ENCODE results near the gene SYT1. TPM values are rescaled to one million over a fixed set of nuclear protein-coding genes. Genes with fewer than 3 reads are reported as not detected.

The SYT1 gene
- total RNA-seq, 1 experiment from 2014 or later: 1.3 TPM

- BruUV-seq (replicated peaks): no TSS peak
- H3K27ac Mint-ChIP-seq (ENCODE audit: unreplicated experiment): no peak overlapping the region
- no peaks in the 10 kb centered on the region for H3K4me1 Mint-ChIP-seq (ENCODE audit: low read depth, unreplicated experiment)
- H3K4me3 Mint-ChIP-seq (ENCODE audit: low read depth, unreplicated experiment): no peak overlapping the region
- no peak for DNase-seq
- CTCF ChIA-PET: interaction anchor here (0.6 kb wide), 1 partner anchor 758 kb away, joined by 3 read pairs; no protein-coding TSS in a partner anchor
- no peak for TF ChIP-seq CTCF (IDR thresholded peaks at IDR 0.05; ENCODE audit: unreplicated experiment)
- no peaks in the 10 kb centered on the region for H3K36me3 Mint-ChIP-seq (ENCODE audit: insufficient read depth, unreplicated experiment)
- no peaks in the 10 kb centered on the region for H3K27me3 Mint-ChIP-seq (ENCODE audit: unreplicated experiment)
- no peaks in the 10 kb centered on the region for H3K9me3 Mint-ChIP-seq (ENCODE audit: low read depth, unreplicated experiment)
- intact Hi-C loops (cut with micrococcal nuclease; ENCODE audit: unreplicated experiment): no loop called here
Observed at GRCh38 chr12:79161249-79161934, 296.8 kb downstream of the SYT1 start.

- no peaks in the 10 kb centered on the region for H3K27me3 Mint-ChIP-seq (ENCODE audit: unreplicated experiment)
- H3K27ac Mint-ChIP-seq (ENCODE audit: unreplicated experiment): no peak overlapping the region
- no peak for TF ChIP-seq CTCF (IDR thresholded peaks at IDR 0.05; ENCODE audit: unreplicated experiment)
- BruUV-seq (replicated peaks): no TSS peak
- no peaks in the 10 kb centered on the region for H3K9me3 Mint-ChIP-seq (ENCODE audit: low read depth, unreplicated experiment)
- no peaks in the 10 kb centered on the region for H3K36me3 Mint-ChIP-seq (ENCODE audit: insufficient read depth, unreplicated experiment)
- DNase-seq: no peak
- H3K4me3 Mint-ChIP-seq (ENCODE audit: low read depth, unreplicated experiment): no peak overlapping the region
- intact Hi-C loops (cut with micrococcal nuclease; ENCODE audit: unreplicated experiment): no loop called here
- no peaks in the 10 kb centered on the region for H3K4me1 Mint-ChIP-seq (ENCODE audit: low read depth, unreplicated experiment)
- CTCF ChIA-PET: no interaction called here
Observed at GRCh38 chr12:79162147-79162772, 297.7 kb downstream of the SYT1 start.

- CTCF ChIA-PET: interaction anchor here (0.6 kb wide), 1 partner anchor 10 kb away, joined by 4 read pairs; no protein-coding TSS in a partner anchor
- H3K9me3 Mint-ChIP-seq (ENCODE audit: low read depth, unreplicated experiment): no peaks in the 10 kb centered on the region
- BruUV-seq (replicated peaks): no TSS peak
- TF ChIP-seq CTCF (IDR thresholded peaks at IDR 0.05; ENCODE audit: unreplicated experiment): no peak
- H3K4me3 Mint-ChIP-seq (ENCODE audit: low read depth, unreplicated experiment): no peak overlapping the region
- H3K4me1 Mint-ChIP-seq (ENCODE audit: low read depth, unreplicated experiment): no peaks in the 10 kb centered on the region
- no peaks in the 10 kb centered on the region for H3K27me3 Mint-ChIP-seq (ENCODE audit: unreplicated experiment)
- intact Hi-C loops (cut with micrococcal nuclease; ENCODE audit: unreplicated experiment): no loop called here
- H3K27ac Mint-ChIP-seq (ENCODE audit: unreplicated experiment): no peak overlapping the region
- no peak for DNase-seq
- H3K36me3 Mint-ChIP-seq (ENCODE audit: insufficient read depth, unreplicated experiment): no peaks in the 10 kb centered on the region
Observed at GRCh38 chr12:79162948-79163347, 298.4 kb downstream of the SYT1 start.

- Mint-ChIP-seq H3K27me3 (ENCODE audit: unreplicated experiment) (no peaks in the 10 kb centered on the region), H3K4me3 (ENCODE audit: low read depth, unreplicated experiment) (no peak overlapping the region), H3K36me3 (ENCODE audit: insufficient read depth, unreplicated experiment) (no peaks in the 10 kb centered on the region), H3K9me3 (ENCODE audit: low read depth, unreplicated experiment) (no peaks in the 10 kb centered on the region), H3K27ac (ENCODE audit: unreplicated experiment) (no peak overlapping the region), H3K4me1 (ENCODE audit: low read depth, unreplicated experiment) (no peaks in the 10 kb centered on the region)
- CTCF ChIA-PET: no interaction called here
- TF ChIP-seq CTCF (IDR thresholded peaks at IDR 0.05; ENCODE audit: unreplicated experiment): no peak
- no TSS peak for BruUV-seq (replicated peaks)
- DNase-seq: no peak
- intact Hi-C loops (cut with micrococcal nuclease; ENCODE audit: unreplicated experiment): no loop called here
Observed at GRCh38 chr12:79164890-79165289, 300.3 kb downstream of the SYT1 start.

Data from Calu3 (cell line).